Eye (tissue), 1 donor: ENCODE results near the gene GRWD1.

Experiments used
- DNase-seq: peaks from one replicate; pipeline ENCODE4 v3.0.0-alpha.2; 2015

GRWD1 gene

DNA sequence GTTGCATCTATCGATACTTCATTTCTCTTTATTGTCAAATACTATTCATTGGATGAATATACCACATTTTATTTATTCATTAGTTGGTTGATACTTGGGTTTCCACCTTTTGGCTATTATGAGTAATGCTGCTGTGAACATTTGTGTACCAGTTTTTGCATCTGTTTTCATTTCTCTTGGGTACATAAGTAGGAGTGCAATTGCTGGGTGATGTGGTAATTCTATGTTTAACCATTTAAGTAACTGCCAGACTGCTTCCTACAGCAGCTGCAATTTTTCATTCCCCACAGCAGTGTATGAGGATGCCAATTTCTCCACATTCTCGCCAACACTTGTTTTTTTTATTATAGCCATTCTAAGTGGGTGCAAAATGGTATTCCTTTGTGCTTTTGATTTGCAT lies 12.2 kb downstream of the GRWD1 start:
- DNase-seq = no peak

DNA sequence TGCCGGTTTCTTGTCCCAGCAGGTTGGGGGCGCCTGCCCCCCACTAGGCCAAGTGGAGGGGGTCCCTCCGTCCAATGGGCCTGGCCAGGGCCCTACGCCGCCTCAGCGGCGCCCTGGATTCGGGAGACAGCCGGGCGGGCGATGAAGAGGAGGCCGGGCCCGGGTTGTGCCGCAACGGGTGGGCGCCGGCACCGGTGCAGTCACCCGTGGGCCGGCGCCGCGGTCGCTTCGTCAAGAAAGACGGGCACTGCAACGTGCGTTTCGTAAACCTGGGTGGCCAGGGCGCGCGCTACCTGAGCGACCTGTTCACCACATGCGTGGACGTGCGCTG lies 15.8 kb downstream of the GRWD1 start:
- no peak for DNase-seq

DNA sequence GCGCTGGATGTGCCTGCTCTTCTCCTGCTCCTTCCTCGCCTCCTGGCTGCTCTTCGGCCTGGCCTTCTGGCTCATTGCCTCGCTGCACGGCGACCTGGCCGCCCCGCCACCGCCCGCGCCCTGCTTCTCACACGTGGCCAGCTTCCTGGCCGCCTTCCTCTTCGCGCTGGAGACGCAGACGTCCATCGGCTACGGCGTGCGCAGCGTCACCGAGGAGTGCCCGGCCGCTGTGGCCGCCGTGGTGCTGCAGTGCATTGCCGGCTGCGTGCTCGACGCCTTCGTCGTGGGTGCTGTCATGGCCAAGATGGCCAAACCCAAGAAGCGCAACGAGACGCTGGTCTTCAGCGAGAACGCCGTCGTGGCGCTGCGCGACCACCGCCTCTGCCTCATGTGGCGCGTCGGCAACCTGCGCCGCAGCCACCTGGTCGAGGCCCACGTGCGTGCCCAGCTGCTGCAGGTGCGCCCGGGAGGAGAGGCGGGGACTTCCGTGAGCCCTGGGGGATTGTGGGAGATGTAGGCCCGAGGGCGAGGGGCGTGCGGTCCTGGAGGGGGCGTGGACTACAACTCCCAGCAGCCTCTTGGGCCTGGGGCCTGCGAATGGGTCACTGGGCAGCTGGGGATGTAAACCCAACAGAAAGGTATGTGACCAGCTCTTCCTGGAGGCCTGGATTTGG lies 16.3 kb downstream of the GRWD1 start:
- peak; percentile 34 for DNase-seq

DNA sequence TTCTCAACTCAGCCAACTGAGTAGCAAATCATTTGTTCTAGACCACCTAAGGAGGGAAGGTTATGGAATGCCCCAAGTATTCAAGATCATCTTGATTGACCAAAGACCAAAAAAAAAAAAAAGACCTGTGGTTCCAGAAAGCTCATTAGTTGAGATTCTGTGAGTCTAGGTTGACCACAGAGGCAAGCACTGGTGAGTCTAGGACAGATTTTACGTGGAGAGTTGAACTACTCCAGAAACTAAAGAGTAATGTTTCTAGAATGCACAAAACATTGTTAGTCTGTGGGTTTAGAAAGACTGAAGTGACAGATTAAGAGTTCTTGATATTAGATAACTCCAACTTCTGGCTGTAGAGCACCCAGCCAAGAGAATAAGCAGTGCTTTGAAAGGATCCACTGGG lies 19.4 kb downstream of the GRWD1 start:
- no peak for DNase-seq

DNA sequence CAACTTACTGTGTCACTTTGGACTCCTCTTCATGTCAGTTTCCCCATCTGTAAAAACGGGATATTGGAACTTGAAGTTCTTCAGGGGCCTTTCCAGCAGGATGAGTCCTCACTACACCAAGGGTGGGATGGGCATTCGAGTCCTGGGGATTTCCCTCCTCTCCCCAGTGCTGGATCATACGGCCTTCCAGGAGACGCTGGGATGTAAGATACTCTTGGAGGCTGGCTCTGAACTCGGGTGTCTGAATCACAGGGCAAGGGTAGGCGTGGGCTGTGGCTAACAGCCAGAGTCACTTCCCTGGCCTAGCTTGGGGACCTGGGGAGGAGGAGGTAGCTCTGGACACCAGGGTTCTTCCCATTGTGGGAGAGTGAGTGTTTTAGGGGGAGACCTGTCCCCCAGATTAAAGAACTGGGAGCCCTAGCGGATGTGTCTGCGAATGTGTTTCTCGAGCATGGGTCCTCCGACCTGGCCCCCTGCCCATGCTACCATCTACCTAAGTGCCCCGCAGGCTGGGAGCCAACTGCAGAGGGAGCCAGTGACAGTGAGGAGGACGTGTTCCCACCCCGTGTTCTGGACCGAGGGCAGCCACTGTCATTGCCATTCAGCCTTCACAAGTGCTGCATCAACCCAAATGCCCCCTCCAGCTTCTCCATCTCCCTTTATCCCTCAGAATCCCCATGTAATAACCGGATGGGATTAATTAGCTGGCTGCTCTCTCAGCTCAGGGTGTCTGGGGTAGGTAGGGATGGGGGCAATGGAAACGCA lies 21.0 kb downstream of the GRWD1 start:
- no peak for DNase-seq

DNA sequence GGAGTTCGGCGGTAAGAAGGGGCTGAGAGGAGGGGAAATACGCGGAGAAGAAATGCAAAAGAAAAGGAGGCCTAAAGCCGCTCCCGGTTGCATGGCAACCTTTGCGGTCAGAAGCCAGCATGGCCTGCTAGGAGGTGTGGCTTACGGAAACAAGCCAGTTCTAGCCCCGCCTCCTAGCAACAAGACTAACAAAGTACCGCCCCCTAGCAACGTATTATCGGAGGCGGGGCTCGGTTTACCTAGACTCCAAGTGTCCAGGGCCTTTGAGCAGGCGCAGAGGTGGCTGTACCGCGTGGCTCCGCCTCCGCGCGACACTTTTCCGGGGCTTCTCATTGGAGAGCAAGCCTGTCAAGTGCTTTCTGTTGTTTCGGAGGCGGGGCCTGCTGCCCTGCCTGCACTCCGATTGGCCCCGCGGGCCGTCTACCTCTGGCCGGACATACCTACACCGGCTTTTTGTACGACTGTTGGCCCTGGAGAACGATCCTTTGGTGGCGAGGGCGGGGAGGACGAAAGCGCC lies 23.0 kb downstream of the GRWD1 start:
- DNase-seq = peak; percentile 100

DNA sequence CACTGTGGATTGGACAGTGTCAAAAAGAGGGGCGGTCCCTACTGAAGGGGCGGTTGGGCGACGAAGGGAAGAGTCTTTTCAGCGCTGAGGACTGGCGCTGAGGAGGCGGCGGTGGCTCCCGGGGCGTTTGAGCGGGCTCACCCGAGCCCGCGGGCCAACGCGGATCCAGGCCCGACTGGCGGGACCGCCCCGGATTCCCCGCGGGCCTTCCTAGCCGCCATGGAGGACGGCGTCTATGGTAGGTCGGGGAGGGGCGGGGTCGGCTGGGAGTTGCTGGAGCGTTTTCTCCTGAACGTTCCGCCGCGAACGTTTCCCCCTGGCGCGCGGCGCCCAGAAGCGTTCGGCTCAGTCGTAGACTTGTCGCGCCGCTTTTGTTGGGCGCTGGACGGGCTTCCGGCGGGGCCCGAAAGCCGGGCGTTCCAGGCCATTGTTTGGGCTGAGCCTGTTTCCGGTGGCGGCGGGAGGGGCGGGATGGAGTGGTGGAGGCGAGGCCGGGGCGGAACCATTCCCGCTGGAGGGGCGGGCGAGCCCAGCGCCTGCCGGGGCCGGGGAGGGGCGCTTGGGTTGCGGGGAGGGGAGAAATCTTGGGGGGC lies 23.6 kb downstream of the GRWD1 start, which contains the start of gene CYTH2:
Gene CYTH2 (plus strand): TSS at position 81 of the 593 bp plus-strand sequence. CDS start 139 bp downstream, at position 220.
- DNase-seq = peak; percentile 86

DNA sequence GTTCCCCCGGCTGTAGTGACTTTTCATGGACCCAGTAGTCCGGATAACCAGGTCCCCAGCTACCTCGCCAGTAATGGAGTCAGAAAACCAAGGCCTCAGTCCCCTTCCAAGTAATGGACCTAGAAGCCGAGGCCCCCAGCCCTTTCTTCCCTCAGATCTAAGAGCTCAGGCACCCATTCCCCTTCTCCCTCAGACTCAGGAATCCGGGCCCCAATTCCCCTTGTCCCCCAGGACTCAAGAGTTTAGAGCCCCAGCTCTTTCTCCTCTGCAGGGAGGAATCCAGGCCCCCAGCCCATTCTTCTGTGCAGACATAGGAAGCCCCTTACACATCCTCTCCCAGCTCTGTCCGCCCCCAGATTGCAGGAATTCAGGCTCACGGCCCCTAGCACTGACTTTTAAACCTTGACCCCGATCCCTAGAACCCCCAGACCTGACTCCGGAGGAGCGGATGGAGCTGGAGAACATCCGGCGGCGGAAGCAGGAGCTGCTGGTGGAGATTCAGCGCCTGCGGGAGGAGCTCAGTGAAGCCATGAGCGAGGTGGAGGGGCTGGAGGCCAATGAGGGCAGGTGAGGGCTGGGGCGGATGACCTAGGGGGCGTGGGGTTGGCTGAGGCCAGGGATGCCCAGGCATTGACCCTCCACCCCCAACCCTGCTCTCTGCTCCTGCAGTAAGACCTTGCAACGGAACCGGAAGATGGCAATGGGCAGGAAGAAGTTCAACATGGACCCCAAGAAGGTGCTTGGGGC lies 24.3 kb downstream of the GRWD1 start:
- no peak for DNase-seq

DNA sequence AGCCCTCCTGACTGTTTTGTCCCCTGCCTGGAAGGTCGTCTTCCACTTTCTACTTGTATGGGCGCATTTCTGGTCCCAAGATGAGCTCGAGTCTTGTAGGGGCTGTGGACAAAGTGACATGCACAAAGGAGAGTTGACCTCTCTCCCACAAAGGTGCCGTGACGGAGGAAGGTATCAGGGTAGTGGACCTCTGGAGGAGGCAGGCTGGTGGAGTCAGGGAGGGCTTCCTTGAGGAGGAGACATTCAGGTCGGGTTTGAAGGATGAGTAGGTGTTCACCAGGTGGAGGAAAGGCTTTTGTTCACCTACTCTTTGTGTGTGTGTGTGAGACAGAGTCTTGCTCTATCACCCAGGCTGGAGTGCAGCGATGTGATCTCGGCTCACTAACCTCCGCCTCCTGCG lies 25.1 kb downstream of the GRWD1 start:
- no peak for DNase-seq

DNA sequence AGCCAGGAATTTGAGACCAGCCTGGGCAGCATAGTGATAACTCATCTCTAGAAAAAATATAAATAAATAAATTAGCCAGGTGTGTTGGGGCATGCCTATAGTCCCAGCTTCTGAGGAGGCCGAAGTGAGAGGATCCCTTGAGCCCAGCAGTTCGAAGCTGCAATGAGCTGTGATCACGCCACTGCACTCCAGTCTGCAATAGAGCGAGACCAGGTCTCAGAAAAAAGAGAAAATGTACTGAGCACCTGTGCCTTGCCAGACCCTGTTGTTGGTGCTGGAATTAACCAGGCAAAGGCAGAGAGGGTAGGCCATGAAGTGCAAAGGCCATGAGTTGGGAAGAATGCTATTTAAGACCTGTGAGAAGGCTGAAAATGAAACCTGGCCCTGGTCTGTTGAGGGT lies 26.1 kb downstream of the GRWD1 start:
- DNase-seq = no peak

DNA sequence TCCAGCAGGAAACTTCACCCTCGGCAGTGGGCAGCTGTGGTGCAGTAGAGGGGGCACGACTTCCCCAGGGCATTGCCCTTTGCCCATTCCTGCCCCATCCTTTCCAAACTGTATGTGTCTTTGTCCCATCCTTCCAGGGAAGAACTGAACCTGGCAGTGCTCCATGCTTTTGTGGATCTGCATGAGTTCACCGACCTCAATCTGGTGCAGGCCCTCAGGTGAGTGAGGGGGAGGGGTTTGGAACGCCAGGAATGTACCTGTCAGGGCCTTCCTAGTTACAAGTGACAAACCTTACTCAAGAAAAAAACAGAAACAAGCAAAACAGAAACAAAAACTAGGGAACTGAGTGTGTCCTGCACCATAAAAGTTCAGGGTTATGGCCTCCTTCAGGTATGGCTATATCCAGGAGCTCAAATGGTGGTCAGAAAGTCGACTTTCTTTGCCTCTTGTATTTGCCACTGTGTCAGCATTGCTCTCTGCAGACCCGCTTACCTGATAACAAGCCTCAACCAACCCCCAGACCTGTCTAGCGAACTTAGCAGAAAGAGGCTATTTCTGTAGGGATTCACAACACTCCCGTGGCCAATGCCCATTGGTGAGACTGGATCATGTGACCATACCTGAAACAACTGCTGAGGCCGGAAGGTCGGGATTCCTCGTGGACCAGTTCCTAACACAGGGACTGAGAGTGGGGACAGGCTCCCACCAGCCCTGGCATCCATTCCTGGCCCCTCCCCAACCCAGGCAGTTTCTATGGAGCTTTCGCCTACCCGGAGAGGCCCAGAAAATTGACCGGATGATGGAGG lies 27.6 kb downstream of the GRWD1 start:
- no peak for DNase-seq

DNA sequence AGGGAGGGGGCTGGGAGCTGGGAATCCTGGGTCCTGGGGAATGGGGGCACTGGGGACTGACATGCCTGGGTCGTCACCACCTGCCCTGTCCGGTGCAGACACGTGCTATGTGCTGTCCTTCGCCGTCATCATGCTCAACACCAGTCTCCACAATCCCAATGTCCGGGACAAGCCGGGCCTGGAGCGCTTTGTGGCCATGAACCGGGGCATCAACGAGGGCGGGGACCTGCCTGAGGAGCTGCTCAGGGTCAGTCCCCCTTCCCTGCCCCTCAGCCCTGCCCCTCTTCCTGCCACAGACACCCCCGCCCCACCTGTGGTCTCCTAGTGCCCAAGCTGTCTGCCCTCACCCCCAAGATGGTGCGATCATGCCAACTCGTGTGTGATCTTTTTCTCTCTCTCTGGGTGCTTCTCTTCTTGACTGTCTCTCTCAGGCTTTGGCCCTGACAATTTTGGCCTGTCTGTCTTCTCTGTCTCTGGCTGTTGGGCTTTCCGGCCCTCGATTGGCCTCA lies 28.4 kb downstream of the GRWD1 start:
- no peak for DNase-seq

DNA sequence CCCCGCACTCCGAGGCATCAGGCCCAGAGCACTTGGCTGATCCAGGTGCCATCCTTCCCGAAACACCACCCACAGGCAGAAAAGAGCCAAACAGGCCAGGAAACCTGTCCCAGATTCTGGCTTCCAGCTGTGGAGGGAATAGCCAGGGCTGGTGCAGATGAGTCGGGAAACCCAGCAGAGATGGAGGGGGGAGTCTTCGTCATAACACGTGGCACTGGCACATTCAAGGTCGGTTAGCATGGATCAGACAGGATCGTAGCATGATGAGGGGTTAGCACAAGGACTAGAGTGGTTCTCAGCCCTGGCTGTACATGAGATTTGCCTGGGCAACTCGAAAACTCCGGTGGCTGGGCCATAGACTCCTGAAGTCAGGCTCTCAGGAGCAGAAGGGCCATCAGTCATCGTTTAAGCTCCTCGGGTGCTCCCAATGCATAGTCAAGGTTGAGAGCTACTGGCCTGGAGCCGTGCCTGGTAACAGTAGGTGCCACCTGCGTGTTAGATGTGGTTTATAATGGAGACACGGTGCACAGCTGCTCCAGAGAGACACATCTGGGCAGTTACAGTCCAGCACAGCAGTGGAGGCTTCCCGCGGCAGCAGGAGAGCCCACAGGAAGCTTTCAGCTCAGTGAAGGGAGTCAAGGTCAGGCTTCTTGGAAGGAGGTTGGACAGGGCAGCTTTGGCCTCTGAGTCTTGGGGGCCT lies 29.7 kb downstream of the GRWD1 start:
- DNase-seq = no peak

DNA sequence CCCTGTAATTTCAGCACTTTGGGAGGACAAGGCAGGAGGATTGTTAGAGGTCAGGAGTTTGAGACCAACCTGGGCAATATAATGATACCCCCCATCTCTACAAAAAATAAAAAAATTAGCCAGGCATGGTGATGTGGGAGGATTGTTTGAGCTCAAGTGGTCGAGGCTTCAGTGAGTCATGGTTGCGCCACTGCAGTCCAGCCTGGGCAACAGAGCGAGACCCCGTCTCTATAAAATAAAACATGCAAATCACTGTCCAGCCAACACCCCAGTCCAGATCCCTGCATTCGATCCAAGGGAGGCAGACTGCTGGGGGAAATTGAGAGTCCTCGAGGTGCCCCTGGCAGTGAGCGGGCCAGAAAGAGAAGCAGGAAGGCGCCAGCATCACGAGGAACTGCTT lies 30.4 kb downstream of the GRWD1 start:
- no peak for DNase-seq

DNA sequence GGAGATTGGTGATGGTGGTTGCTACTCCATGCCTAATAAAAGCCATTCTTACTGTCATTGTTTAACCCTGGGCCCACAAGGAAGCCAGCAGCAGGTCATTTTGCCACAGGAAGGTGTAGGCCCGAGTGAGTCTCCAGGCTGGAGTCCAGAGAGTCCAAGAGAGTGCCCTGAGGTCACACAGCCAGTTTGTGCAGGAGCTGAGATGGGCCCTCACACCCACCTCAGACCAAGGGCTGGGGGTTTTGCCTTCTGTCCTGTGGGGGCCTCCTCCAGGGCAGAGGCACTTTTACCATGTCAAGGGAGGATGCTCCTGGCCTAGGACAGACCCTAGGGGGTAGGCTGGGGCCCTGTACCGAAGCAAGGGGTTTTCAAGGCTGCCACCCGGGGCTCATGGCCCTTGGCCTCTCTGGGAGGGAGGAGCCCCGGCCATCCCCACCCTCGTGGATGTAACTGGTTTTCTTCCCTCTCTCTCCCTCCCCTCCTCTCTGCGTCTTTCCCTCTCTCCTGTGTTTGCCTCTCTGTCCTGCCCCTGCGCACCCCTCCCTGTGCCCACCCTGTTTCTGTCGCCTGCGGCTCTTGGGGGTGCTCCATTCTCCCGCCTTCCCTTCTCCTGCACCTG lies 31.4 kb downstream of the GRWD1 start:
- no peak for DNase-seq

DNA sequence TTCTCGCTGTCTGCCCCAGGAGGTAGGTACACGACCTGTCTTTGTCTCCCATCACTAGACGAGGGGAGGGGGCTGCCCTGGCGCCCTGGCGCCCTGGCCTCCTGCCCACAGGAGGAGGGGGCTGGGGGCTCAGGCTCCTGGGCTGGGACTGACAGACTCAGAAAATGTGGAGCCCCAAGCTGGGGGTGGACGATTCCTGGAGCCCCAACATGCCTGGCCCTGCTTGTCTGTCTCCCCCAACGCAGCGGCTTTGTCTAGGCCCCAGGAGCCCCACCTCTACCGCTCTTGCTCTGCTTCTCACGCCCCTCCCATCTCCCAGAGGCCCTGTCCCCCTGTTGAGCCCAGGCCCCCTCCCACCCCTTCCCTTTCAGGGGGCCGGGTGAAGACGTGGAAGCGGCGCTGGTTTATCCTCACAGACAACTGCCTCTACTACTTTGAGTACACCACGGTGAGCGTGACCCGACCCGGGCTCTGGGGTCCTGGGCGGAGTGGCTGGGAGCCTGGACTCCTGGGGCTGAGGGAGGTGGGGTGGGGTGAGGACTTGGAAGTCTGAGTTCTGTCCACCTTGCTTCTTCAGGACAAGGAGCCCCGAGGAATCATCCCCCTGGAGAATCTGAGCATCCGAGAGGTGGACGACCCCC lies 32.0 kb downstream of the GRWD1 start:
- DNase-seq = no peak

DNA sequence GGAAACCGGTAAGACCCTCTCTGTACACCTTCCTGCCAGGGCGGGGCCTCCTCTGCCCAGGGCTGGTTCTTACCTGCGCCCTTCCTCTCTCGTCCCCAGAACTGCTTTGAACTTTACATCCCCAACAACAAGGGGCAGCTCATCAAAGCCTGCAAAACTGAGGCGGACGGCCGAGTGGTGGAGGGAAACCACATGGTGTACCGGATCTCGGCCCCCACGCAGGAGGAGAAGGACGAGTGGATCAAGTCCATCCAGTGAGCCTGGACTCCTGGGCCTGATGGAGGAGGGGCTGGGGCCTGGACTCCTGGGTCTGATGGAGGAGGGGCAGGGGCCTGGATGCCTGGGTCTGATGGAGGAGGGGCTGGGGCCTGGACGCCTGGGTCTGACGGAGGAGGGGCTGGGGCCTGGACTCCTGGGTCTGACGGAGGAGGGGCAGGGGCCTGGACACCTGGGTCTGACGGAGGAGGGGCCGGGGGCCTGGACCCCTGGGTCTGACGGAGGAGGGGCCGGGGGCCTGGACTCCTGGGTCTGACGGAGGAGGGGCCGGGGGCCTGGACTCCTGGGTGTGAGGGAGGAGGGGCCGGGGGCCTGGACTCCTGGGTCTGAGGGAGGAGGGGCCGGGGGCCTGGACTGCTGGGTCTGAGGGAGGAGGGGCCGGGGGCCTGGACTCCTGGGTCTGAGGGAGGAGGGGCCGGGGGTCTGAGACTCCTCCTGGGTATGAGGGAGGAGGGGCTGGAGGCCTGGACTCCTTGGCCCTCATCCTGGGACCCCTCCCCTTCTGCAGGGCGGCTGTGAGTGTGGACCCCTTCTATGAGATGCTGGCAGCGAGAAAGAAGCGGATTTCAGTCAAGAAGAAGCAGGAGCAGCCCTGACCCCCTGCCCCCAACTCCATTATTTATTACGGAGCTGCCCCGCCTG lies 32.8 kb downstream of the GRWD1 start:
- no peak for DNase-seq

DNA sequence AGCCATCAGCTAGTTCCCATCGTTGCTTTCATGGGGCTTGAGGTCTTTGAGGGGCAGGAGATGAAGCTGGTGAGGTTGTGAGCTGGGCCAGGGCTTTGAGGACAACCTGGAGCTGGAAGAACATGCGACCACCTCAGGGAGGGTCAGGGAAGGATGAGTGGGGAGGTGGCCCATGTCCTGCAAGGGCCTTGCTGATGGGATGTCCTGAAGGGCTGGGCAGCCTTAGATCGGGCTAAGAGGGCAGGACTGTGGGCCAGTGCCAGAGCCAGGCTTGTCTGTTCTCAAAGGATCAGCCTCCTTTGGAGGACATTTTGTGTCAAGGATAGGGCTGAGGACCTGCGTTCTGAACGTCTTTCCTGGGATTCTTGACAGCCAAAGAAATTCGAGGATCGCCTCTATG lies 33.9 kb downstream of the GRWD1 start:
- DNase-seq = no peak

DNA sequence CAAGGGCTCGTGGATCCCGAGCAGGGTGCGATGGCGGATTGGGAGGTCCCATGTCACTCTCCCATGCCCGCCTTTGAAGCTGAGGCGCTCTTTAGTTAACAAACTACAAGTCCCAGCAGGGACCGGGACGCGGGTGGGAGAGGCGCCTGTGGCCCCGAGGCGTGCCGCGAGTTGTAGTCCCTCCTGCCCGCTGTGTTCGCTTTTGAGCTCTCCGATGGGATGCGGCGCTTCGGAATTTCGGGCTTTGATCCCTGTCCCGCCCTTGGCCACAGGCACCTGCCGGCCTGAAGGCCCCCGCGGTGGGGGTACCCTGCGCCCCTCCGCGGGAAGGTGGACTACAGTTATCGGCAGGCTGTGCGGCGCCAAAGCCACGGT lies 34.4 kb downstream of the GRWD1 start:
- DNase-seq = peak; percentile 78
